ENCODE data around the gene BNIP3.

Gene BNIP3

GRCh38 chr10:131933016-131933695 is 48.6 kb downstream of the BNIP3 start:
- no peaks in the 10 kb centered on the region for H3K27me3 ChIP-seq (ENCODE audit: low read depth, low read length)
- H3K4me1 ChIP-seq (ENCODE audit: low read length) = peaks cover 6% of the 10 kb centered on the region
- H3K27ac ChIP-seq (ENCODE audit: low read length) = no peak overlapping the region
- H2AFZ ChIP-seq (ENCODE audit: low read depth, low read length) = no peak overlapping the region
- no peaks in the 10 kb centered on the region for H3K9me3 ChIP-seq (ENCODE audit: insufficient read depth, low read length)
- no peak for TF ChIP-seq CTCF (IDR thresholded peaks at IDR 0.05; ENCODE audit: low read depth, low read length)
- TF ChIP-seq EZH2phosphoT487 (IDR thresholded peaks at IDR 0.05; ENCODE audit: low read depth) = no peak
- no peak overlapping the region for H3K4me3 ChIP-seq (ENCODE audit: low read length)
- no peak overlapping the region for H3K4me2 ChIP-seq (ENCODE audit: low read length)
- peaks cover 69% of the 10 kb centered on the region for H3K79me2 ChIP-seq (ENCODE audit: low read length)
- peaks cover 36% of the 10 kb centered on the region for H4K20me1 ChIP-seq (ENCODE audit: insufficient read depth, low read length)
- no peak overlapping the region for H3K9ac ChIP-seq (ENCODE audit: low read length)
- H3K36me3 ChIP-seq (replicated peaks; ENCODE audit: low read depth, low read length) = peaks cover 4% of the 10 kb centered on the region

- Histone ChIP-seq H3K4me2 (ENCODE audit: low read length) (no peak overlapping the region), H3K4me3 (ENCODE audit: low read length) (no peak overlapping the region), H3K36me3 (replicated peaks; ENCODE audit: low read depth, low read length) (peaks cover 3% of the 10 kb centered on the region), H3K79me2 (ENCODE audit: low read length) (peaks cover 81% of the 10 kb centered on the region), H3K9me3 (ENCODE audit: insufficient read depth, low read length) (no peaks in the 10 kb centered on the region), H3K27me3 (ENCODE audit: low read depth, low read length) (no peaks in the 10 kb centered on the region), H4K20me1 (ENCODE audit: insufficient read depth, low read length) (peaks cover 47% of the 10 kb centered on the region), H3K27ac (ENCODE audit: low read length) (no peak overlapping the region), H2AFZ (ENCODE audit: low read depth, low read length) (no peak overlapping the region), H3K4me1 (ENCODE audit: low read length) (peaks cover 12% of the 10 kb centered on the region), H3K9ac (ENCODE audit: low read length) (no peak overlapping the region)
- TF ChIP-seq EZH2phosphoT487 (IDR thresholded peaks at IDR 0.05; ENCODE audit: low read depth) (no peak), CTCF (IDR thresholded peaks at IDR 0.05; ENCODE audit: low read depth, low read length) (no peak)
Measured at GRCh38 chr10:131931981-131932380, 49.7 kb downstream of the BNIP3 start.

- Histone ChIP-seq H3K27me3 (ENCODE audit: low read depth, low read length) (no peaks in the 10 kb centered on the region), H3K36me3 (replicated peaks; ENCODE audit: low read depth, low read length) (no peaks in the 10 kb centered on the region), H3K4me1 (ENCODE audit: low read length) (peaks cover 12% of the 10 kb centered on the region), H3K9ac (ENCODE audit: low read length) (no peak overlapping the region), H3K4me3 (ENCODE audit: low read length) (no peak overlapping the region), H4K20me1 (ENCODE audit: insufficient read depth, low read length) (peaks cover 60% of the 10 kb centered on the region), H2AFZ (ENCODE audit: low read depth, low read length) (no peak overlapping the region), H3K4me2 (ENCODE audit: low read length) (no peak overlapping the region), H3K27ac (ENCODE audit: low read length) (no peak overlapping the region), H3K79me2 (ENCODE audit: low read length) (peaks cover 89% of the 10 kb centered on the region), H3K9me3 (ENCODE audit: insufficient read depth, low read length) (no peaks in the 10 kb centered on the region)
- TF ChIP-seq EZH2phosphoT487 (IDR thresholded peaks at IDR 0.05; ENCODE audit: low read depth) (no peak), CTCF (IDR thresholded peaks at IDR 0.05; ENCODE audit: low read depth, low read length) (no peak)
Measured at GRCh38 chr10:131930586-131931330, 51.0 kb downstream of the BNIP3 start.

GRCh38 chr10:131930150-131930549 is 51.6 kb downstream of the BNIP3 start:
- no peak overlapping the region for H3K4me2 ChIP-seq (ENCODE audit: low read length)
- H3K27ac ChIP-seq (ENCODE audit: low read length) = no peak overlapping the region
- H4K20me1 ChIP-seq (ENCODE audit: insufficient read depth, low read length) = peaks cover 65% of the 10 kb centered on the region
- no peak overlapping the region for H3K4me3 ChIP-seq (ENCODE audit: low read length)
- no peaks in the 10 kb centered on the region for H3K9me3 ChIP-seq (ENCODE audit: insufficient read depth, low read length)
- no peaks in the 10 kb centered on the region for H3K27me3 ChIP-seq (ENCODE audit: low read depth, low read length)
- no peak for TF ChIP-seq CTCF (IDR thresholded peaks at IDR 0.05; ENCODE audit: low read depth, low read length)
- TF ChIP-seq EZH2phosphoT487 (IDR thresholded peaks at IDR 0.05; ENCODE audit: low read depth) = no peak
- no peak overlapping the region for H3K9ac ChIP-seq (ENCODE audit: low read length)
- peaks cover 12% of the 10 kb centered on the region for H3K4me1 ChIP-seq (ENCODE audit: low read length)
- peaks cover 96% of the 10 kb centered on the region for H3K79me2 ChIP-seq (ENCODE audit: low read length)
- H2AFZ ChIP-seq (ENCODE audit: low read depth, low read length) = no peak overlapping the region
- H3K36me3 ChIP-seq (replicated peaks; ENCODE audit: low read depth, low read length) = peaks cover 2% of the 10 kb centered on the region

All from OCI-LY3 (cell line).